Activated naive CD4-positive, alpha-beta T cell treated with Interleukin-2 at 50 U/mL for 16 hours (primary cell): ENCODE data around the gene ZNF576.
"Not testable (repeated sequence)": the region's sequence is repeated elsewhere in the genome, so short reads cannot be mapped to it uniquely, and the experiment has no call there.

ENCODE experiments used
- DNase-seq: peaks from one replicate; pipeline ENCODE4 v3.0.0-alpha.2; 2020

The ZNF576 gene

GRCh38 chr19:43595999-43596841 lies at the start of gene ZNF576, which contains the start of gene IRGQ:
Gene ZNF576, plus strand, starts transcription at chr19:43596595. Its CDS starts 514 bp downstream, at chr19:43597109.
Gene IRGQ, minus strand, starts transcription at chr19:43596134. Its CDS starts 796 bp downstream, at chr19:43595338.
- DNase-seq: peak; percentile 100

- DNase-seq: not testable (repeated sequence)
Observed at GRCh38 chr19:43547926-43548325, 48.5 kb upstream of the ZNF576 start.

- DNase-seq: no peak
Observed at GRCh38 chr19:43548706-43549105, 47.7 kb upstream of the ZNF576 start.

- no peak for DNase-seq
Observed at GRCh38 chr19:43551399-43552197, 44.8 kb upstream of the ZNF576 start.

- DNase-seq: no peak
Observed at GRCh38 chr19:43552198-43552450, 44.3 kb upstream of the ZNF576 start.

GRCh38 chr19:43552616-43553015 lies 43.8 kb upstream of the ZNF576 start:
- no peak for DNase-seq

GRCh38 chr19:43553656-43554055 lies 42.7 kb upstream of the ZNF576 start:
- no peak for DNase-seq

GRCh38 chr19:43554317-43554895 lies 42.0 kb upstream of the ZNF576 start:
- DNase-seq: no peak

GRCh38 chr19:43555185-43555770 lies 41.1 kb upstream of the ZNF576 start:
- DNase-seq: peak; percentile 82

- no peak for DNase-seq
Observed at GRCh38 chr19:43560687-43561086, 35.7 kb upstream of the ZNF576 start.

GRCh38 chr19:43561139-43561970 lies 35.0 kb upstream of the ZNF576 start:
- no peak for DNase-seq

GRCh38 chr19:43562226-43562697 lies 34.1 kb upstream of the ZNF576 start:
- no peak for DNase-seq

GRCh38 chr19:43562698-43563241 lies 33.6 kb upstream of the ZNF576 start:
- DNase-seq: peak; percentile 70

- DNase-seq: no peak
Observed at GRCh38 chr19:43563816-43564457, 32.5 kb upstream of the ZNF576 start.

GRCh38 chr19:43564800-43565199 lies 31.6 kb upstream of the ZNF576 start:
- no peak for DNase-seq

- DNase-seq: no peak
Observed at GRCh38 chr19:43569657-43570056, 26.7 kb upstream of the ZNF576 start.

- no peak for DNase-seq
Observed at GRCh38 chr19:43570174-43570791, 26.1 kb upstream of the ZNF576 start.

GRCh38 chr19:43572171-43572588 lies 24.2 kb upstream of the ZNF576 start:
- DNase-seq: no peak

- no peak for DNase-seq
Observed at GRCh38 chr19:43574424-43575155, 21.8 kb upstream of the ZNF576 start.
